Measurements from ENCODE around the gene CXCL14. TPM values are rescaled to one million over a fixed set of nuclear protein-coding genes. Genes with fewer than 3 reads are reported as not detected.

The CXCL14 gene
- total and polyA plus RNA-seq, 2 experiments from 2014 or later = 0.88 to 1.3 TPM

GRCh38 chr5:135543485-135544304 is 35.1 kb downstream of the CXCL14 start:
- Histone ChIP-seq H4K20me1 (ENCODE audit: insufficient read depth) (no peaks in the 10 kb centered on the region), H3K79me2 (ENCODE audit: insufficient read depth) (no peaks in the 10 kb centered on the region), H3K36me3 (ENCODE audit: low read depth) (no peaks in the 10 kb centered on the region), H3K27ac (no peak overlapping the region), H3K9me3 (ENCODE audit: low read depth) (no peaks in the 10 kb centered on the region), H3F3A (ENCODE audit: insufficient read depth) (no peaks in the 10 kb centered on the region), H3K9ac (no peak overlapping the region), H3K4me1 (ENCODE audit: insufficient read depth) (no peaks in the 10 kb centered on the region), H3K4me2 (ENCODE audit: unreplicated experiment) (peak overlapping the region; percentile 69), H3K9me2 (ENCODE audit: insufficient read depth) (no peaks in the 10 kb centered on the region), H3K27me3 (replicated peaks; ENCODE audit: insufficient read depth) (peaks cover 70% of the 10 kb centered on the region), H2AFZ (peak overlapping the region; percentile 49), H3K4me3 (peak overlapping the region; percentile 57)
- TF ChIP-seq EZH2phosphoT487 (IDR thresholded peaks at IDR 0.05; ENCODE audit: insufficient read depth, low read depth) (peak; percentile 72; the same call in 1 of the 2 replicates), EZH2 (IDR thresholded peaks at IDR 0.05; ENCODE audit: insufficient read depth, poor library complexity, severe bottlenecking) (peak; percentile 95)
- in situ Hi-C loops (cut with MboI) = no loop called here
- WGBS, 2 experiments (ENCODE audit: low coverage in 1 of 2, low lambda C conversion rate in 2 of 2, missing lambda C conversion rate in 2 of 2) = 7 to 10% methylated on average over 44 to 72 of the region's 77 CpGs
- DNase-seq = peak; percentile 48

- H3K4me3 ChIP-seq = peak overlapping the region; percentile 57; the same call in 1 of the 2 replicates
- 39 to 48% methylated on average over 5 of the region's 5 CpGs for WGBS, 2 experiments (ENCODE audit: low coverage in 1 of 2, low lambda C conversion rate in 2 of 2, missing lambda C conversion rate in 2 of 2)
- no peaks in the 10 kb centered on the region for H4K20me1 ChIP-seq (ENCODE audit: insufficient read depth)
- TF ChIP-seq EZH2phosphoT487 (IDR thresholded peaks at IDR 0.05; ENCODE audit: insufficient read depth, low read depth) (no peak), EZH2 (IDR thresholded peaks at IDR 0.05; ENCODE audit: insufficient read depth, poor library complexity, severe bottlenecking) (no peak)
- in situ Hi-C loops (cut with MboI) = no loop called here
- no peak for DNase-seq
- peaks cover 77% of the 10 kb centered on the region for H3K27me3 ChIP-seq (replicated peaks; ENCODE audit: insufficient read depth)
- no peaks in the 10 kb centered on the region for H3K4me1 ChIP-seq (ENCODE audit: insufficient read depth)
- peak overlapping the region; percentile 69 for H3K4me2 ChIP-seq (ENCODE audit: unreplicated experiment)
- no peaks in the 10 kb centered on the region for H3K9me2 ChIP-seq (ENCODE audit: insufficient read depth)
- 0 out of 2 replicates have a peak overlapping the region, but pooled peaks have one; percentile 49 for H2AFZ ChIP-seq
- no peaks in the 10 kb centered on the region for H3F3A ChIP-seq (ENCODE audit: insufficient read depth)
- no peaks in the 10 kb centered on the region for H3K36me3 ChIP-seq (ENCODE audit: low read depth)
- no peaks in the 10 kb centered on the region for H3K9me3 ChIP-seq (ENCODE audit: low read depth)
- no peak overlapping the region for H3K9ac ChIP-seq
- no peaks in the 10 kb centered on the region for H3K79me2 ChIP-seq (ENCODE audit: insufficient read depth)
- no peak overlapping the region for H3K27ac ChIP-seq
These were observed 35.7 kb downstream of the CXCL14 start for GRCh38 chr5:135543001-135543484.

DNA sequence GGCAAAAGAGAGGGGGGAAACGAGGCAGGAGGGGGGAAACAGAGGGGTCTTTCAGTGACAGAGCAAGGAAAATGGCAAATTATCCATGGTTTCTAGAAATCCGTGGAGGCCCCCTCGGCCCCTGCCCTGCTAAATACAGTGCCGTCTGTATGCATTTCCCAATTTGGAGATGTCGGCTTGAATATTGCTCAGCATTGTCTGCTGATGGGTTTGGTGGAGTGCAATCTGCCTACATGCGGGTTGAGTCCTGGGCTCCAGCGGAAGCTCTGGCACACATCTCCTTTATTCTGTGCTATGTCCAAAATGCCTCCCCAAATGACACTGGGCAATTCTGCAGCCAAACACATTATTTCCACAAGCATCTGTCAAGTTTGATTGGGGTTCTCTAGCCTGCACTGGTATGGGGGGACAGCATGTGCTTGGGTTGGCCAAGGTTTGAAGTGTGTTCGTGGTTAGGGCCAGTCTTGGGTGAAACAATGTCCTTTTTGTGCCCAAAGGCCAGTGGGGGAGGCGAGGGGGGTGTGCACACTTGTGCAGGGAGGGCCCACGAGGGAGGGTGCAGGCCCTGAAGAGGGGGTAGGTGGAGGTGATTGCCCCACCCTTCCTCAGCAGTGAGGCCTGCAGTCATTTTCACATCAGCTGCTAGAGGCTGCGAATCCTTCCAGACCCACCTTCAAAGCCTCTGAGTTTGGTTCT is 36.8 kb downstream of the CXCL14 start:
- in situ Hi-C loops (cut with MboI) = no loop called here
- H3K79me2 ChIP-seq (ENCODE audit: insufficient read depth) = no peaks in the 10 kb centered on the region

DNA sequence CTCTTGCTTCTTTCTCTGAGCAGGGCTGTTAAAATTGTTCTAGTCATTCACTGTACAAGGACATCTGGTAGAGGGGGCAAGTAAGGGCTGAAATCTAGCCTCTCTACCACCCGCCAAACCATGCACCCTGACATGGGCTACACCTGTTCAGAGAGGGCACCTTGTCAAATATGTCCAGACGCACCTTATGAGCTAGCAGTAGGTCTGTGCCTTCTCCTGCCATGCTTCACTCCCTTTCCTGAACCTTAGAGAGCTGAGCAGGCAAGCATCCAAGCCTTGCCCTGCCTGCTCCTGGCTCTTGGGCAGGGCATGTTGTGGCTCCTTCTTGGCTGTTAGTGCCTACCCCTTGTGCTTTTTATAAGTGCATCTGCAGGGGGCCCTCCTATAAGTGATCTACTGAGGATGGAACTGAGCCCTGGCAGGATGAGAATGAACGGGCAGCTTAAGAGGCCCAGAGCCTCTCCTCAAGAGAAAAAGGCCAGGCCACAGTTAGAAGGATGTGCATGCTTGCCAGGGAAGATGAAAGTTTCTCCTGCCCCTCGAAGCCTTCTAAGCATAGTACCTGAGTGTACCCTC is 39.3 kb downstream of the CXCL14 start:
- no peaks in the 10 kb centered on the region for H4K20me1 ChIP-seq (ENCODE audit: insufficient read depth)
- 36 to 42% methylated on average over 4 of the region's 4 CpGs for WGBS, 2 experiments (ENCODE audit: low coverage in 1 of 2, low lambda C conversion rate in 2 of 2, missing lambda C conversion rate in 2 of 2)
- no peaks in the 10 kb centered on the region for H3K79me2 ChIP-seq (ENCODE audit: insufficient read depth)
- no peaks in the 10 kb centered on the region for H3K9me2 ChIP-seq (ENCODE audit: insufficient read depth)
- H3K9ac ChIP-seq = no peak overlapping the region
- TF ChIP-seq EZH2 (IDR thresholded peaks at IDR 0.05; ENCODE audit: insufficient read depth, poor library complexity, severe bottlenecking) (no peak), EZH2phosphoT487 (IDR thresholded peaks at IDR 0.05; ENCODE audit: insufficient read depth, low read depth) (no peak)
- no peak overlapping the region for H3K4me2 ChIP-seq (ENCODE audit: unreplicated experiment)
- no peak overlapping the region for H2AFZ ChIP-seq
- H3K27ac ChIP-seq = no peak overlapping the region
- in situ Hi-C loops (cut with MboI) = no loop called here
- H3K4me1 ChIP-seq (ENCODE audit: insufficient read depth) = no peaks in the 10 kb centered on the region
- no peaks in the 10 kb centered on the region for H3F3A ChIP-seq (ENCODE audit: insufficient read depth)
- DNase-seq = no peak
- no peak overlapping the region for H3K4me3 ChIP-seq
- no peaks in the 10 kb centered on the region for H3K9me3 ChIP-seq (ENCODE audit: low read depth)
- no peaks in the 10 kb centered on the region for H3K36me3 ChIP-seq (ENCODE audit: low read depth)
- peaks cover 86% of the 10 kb centered on the region for H3K27me3 ChIP-seq (replicated peaks; ENCODE audit: insufficient read depth)

More for the DNA sequence above, 36.8 kb downstream of the CXCL14 start:
- Histone ChIP-seq H3K9me2 (ENCODE audit: insufficient read depth) (no peaks in the 10 kb centered on the region), H2AFZ (no peak overlapping the region), H3K4me1 (ENCODE audit: insufficient read depth) (no peaks in the 10 kb centered on the region), H3K36me3 (ENCODE audit: low read depth) (no peaks in the 10 kb centered on the region), H3K9me3 (ENCODE audit: low read depth) (no peaks in the 10 kb centered on the region), H4K20me1 (ENCODE audit: insufficient read depth) (no peaks in the 10 kb centered on the region), H3K4me3 (no peak overlapping the region), H3K4me2 (ENCODE audit: unreplicated experiment) (no peak overlapping the region), H3K27ac (no peak overlapping the region), H3K27me3 (replicated peaks; ENCODE audit: insufficient read depth) (peaks cover 88% of the 10 kb centered on the region), H3F3A (ENCODE audit: insufficient read depth) (no peaks in the 10 kb centered on the region), H3K9ac (no peak overlapping the region)
- WGBS, 2 experiments (ENCODE audit: low coverage in 1 of 2, low lambda C conversion rate in 2 of 2, missing lambda C conversion rate in 2 of 2) = 76 to 80% methylated on average over 8 to 11 of the region's 11 CpGs
- no peak for TF ChIP-seq EZH2phosphoT487 (IDR thresholded peaks at IDR 0.05; ENCODE audit: insufficient read depth, low read depth)
- no peak for TF ChIP-seq EZH2 (IDR thresholded peaks at IDR 0.05; ENCODE audit: insufficient read depth, poor library complexity, severe bottlenecking)
- no peak for DNase-seq
